ENCODE data around the gene TNFRSF12A. TPM values are rescaled to one million over a fixed set of nuclear protein-coding genes. Genes with fewer than 3 reads are reported as not detected.

Gene TNFRSF12A
- total RNA-seq, 1 experiment from 2014 or later, result 78.9 TPM

DNA sequence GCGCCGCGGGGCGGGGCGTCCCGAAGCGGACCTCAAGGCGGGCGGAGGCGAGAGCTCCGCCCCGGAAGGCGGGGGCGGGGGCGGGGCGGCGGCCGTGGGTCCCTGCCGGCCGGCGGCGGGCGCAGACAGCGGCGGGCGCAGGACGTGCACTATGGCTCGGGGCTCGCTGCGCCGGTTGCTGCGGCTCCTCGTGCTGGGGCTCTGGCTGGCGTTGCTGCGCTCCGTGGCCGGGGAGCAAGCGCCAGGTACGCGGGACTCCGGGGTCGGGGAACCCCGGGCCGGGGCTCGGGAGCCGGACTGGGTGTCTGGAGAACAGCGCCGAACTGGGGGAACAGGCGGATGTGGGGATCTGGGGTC, at the start of gene TNFRSF12A (continued):
- TF ChIP-seq, protein P1, sequence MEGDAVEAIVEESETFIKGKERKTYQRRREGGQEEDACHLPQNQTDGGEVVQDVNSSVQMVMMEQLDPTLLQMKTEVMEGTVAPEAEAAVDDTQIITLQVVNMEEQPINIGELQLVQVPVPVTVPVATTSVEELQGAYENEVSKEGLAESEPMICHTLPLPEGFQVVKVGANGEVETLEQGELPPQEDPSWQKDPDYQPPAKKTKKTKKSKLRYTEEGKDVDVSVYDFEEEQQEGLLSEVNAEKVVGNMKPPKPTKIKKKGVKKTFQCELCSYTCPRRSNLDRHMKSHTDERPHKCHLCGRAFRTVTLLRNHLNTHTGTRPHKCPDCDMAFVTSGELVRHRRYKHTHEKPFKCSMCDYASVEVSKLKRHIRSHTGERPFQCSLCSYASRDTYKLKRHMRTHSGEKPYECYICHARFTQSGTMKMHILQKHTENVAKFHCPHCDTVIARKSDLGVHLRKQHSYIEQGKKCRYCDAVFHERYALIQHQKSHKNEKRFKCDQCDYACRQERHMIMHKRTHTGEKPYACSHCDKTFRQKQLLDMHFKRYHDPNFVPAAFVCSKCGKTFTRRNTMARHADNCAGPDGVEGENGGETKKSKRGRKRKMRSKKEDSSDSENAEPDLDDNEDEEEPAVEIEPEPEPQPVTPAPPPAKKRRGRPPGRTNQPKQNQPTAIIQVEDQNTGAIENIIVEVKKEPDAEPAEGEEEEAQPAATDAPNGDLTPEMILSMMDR (IDR thresholded peaks at IDR 0.05), result no peak
- TF ChIP-seq, protein P2, sequence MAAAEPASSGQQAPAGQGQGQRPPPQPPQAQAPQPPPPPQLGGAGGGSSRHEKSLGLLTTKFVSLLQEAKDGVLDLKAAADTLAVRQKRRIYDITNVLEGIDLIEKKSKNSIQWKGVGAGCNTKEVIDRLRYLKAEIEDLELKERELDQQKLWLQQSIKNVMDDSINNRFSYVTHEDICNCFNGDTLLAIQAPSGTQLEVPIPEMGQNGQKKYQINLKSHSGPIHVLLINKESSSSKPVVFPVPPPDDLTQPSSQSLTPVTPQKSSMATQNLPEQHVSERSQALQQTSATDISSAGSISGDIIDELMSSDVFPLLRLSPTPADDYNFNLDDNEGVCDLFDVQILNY (CRISPR knock-in tag; IDR thresholded peaks at IDR 0.05), result no peak
- TF ChIP-seq, protein P3, sequence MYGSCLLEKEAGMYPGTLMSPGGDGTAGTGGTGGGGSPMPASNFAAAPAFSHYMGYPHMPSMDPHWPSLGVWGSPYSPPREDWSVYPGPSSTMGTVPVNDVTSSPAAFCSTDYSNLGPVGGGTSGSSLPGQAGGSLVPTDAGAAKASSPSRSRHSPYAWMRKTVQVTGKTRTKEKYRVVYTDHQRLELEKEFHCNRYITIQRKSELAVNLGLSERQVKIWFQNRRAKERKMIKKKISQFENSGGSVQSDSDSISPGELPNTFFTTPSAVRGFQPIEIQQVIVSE (CRISPR knock-in tag; IDR thresholded peaks at IDR 0.05; ENCODE audit: borderline replicate concordance), result no peak
- TF ChIP-seq, protein P4, sequence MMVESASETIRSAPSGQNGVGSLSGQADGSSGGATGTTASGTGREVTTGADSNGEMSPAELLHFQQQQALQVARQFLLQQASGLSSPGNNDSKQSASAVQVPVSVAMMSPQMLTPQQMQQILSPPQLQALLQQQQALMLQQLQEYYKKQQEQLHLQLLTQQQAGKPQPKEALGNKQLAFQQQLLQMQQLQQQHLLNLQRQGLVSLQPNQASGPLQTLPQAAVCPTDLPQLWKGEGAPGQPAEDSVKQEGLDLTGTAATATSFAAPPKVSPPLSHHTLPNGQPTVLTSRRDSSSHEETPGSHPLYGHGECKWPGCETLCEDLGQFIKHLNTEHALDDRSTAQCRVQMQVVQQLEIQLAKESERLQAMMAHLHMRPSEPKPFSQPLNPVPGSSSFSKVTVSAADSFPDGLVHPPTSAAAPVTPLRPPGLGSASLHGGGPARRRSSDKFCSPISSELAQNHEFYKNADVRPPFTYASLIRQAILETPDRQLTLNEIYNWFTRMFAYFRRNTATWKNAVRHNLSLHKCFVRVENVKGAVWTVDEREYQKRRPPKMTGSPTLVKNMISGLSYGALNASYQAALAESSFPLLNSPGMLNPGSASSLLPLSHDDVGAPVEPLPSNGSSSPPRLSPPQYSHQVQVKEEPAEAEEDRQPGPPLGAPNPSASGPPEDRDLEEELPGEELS (CRISPR knock-in tag; IDR thresholded peaks at IDR 0.05), result peak; percentile 18; the same call in 1 of the 2 replicates
- TF ChIP-seq, protein P5, sequence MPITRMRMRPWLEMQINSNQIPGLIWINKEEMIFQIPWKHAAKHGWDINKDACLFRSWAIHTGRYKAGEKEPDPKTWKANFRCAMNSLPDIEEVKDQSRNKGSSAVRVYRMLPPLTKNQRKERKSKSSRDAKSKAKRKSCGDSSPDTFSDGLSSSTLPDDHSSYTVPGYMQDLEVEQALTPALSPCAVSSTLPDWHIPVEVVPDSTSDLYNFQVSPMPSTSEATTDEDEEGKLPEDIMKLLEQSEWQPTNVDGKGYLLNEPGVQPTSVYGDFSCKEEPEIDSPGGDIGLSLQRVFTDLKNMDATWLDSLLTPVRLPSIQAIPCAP (CRISPR knock-in tag; IDR thresholded peaks at IDR 0.05), result no peak
- TF ChIP-seq ZNF423 (CRISPR knock-in tag; IDR thresholded peaks at IDR 0.05) (no peak), ZNF416 (CRISPR knock-in tag; IDR thresholded peaks at IDR 0.05) (no peak), SMAD4 (CRISPR knock-in tag; IDR thresholded peaks at IDR 0.05) (no peak), HMGA2 (CRISPR knock-in tag; IDR thresholded peaks at IDR 0.05) (no peak), TP53 (CRISPR knock-in tag; IDR thresholded peaks at IDR 0.05) (no peak), ATF1 (CRISPR knock-in tag; IDR thresholded peaks at IDR 0.05) (no peak), MYBL2 (CRISPR knock-in tag; IDR thresholded peaks at IDR 0.05) (peak; percentile 40; the same call in 1 of the 2 replicates), KAT7 (CRISPR knock-in tag; IDR thresholded peaks at IDR 0.05; ENCODE audit: borderline replicate concordance) (no peak), ZNF138 (CRISPR knock-in tag; conservative IDR thresholded peaks at IDR 0.05) (no peak)
- TF ChIP-seq, protein P6, sequence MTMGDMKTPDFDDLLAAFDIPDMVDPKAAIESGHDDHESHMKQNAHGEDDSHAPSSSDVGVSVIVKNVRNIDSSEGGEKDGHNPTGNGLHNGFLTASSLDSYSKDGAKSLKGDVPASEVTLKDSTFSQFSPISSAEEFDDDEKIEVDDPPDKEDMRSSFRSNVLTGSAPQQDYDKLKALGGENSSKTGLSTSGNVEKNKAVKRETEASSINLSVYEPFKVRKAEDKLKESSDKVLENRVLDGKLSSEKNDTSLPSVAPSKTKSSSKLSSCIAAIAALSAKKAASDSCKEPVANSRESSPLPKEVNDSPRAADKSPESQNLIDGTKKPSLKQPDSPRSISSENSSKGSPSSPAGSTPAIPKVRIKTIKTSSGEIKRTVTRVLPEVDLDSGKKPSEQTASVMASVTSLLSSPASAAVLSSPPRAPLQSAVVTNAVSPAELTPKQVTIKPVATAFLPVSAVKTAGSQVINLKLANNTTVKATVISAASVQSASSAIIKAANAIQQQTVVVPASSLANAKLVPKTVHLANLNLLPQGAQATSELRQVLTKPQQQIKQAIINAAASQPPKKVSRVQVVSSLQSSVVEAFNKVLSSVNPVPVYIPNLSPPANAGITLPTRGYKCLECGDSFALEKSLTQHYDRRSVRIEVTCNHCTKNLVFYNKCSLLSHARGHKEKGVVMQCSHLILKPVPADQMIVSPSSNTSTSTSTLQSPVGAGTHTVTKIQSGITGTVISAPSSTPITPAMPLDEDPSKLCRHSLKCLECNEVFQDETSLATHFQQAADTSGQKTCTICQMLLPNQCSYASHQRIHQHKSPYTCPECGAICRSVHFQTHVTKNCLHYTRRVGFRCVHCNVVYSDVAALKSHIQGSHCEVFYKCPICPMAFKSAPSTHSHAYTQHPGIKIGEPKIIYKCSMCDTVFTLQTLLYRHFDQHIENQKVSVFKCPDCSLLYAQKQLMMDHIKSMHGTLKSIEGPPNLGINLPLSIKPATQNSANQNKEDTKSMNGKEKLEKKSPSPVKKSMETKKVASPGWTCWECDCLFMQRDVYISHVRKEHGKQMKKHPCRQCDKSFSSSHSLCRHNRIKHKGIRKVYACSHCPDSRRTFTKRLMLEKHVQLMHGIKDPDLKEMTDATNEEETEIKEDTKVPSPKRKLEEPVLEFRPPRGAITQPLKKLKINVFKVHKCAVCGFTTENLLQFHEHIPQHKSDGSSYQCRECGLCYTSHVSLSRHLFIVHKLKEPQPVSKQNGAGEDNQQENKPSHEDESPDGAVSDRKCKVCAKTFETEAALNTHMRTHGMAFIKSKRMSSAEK (CRISPR knock-in tag; IDR thresholded peaks at IDR 0.05; ENCODE audit: borderline replicate concordance), result no peak
- TF ChIP-seq, protein P7, sequence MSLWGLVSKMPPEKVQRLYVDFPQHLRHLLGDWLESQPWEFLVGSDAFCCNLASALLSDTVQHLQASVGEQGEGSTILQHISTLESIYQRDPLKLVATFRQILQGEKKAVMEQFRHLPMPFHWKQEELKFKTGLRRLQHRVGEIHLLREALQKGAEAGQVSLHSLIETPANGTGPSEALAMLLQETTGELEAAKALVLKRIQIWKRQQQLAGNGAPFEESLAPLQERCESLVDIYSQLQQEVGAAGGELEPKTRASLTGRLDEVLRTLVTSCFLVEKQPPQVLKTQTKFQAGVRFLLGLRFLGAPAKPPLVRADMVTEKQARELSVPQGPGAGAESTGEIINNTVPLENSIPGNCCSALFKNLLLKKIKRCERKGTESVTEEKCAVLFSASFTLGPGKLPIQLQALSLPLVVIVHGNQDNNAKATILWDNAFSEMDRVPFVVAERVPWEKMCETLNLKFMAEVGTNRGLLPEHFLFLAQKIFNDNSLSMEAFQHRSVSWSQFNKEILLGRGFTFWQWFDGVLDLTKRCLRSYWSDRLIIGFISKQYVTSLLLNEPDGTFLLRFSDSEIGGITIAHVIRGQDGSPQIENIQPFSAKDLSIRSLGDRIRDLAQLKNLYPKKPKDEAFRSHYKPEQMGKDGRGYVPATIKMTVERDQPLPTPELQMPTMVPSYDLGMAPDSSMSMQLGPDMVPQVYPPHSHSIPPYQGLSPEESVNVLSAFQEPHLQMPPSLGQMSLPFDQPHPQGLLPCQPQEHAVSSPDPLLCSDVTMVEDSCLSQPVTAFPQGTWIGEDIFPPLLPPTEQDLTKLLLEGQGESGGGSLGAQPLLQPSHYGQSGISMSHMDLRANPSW (CRISPR knock-in tag; conservative IDR thresholded peaks at IDR 0.05; ENCODE audit: low read depth), result no peak
